GM12874 (cell line): ENCODE results near the gene RELN.

ENCODE experiments used
- TF ChIP-seq, protein P1 (sequence below): IDR thresholded peaks from 2 replicates; pipeline ENCODE4 v1.5.1; 2011; ENCODE audit warnings: low read depth, mild to moderate bottlenecking, control low read depth, low read length, moderate library complexity; ENCODE audit not compliant: insufficient read depth

RELN gene

DNA sequence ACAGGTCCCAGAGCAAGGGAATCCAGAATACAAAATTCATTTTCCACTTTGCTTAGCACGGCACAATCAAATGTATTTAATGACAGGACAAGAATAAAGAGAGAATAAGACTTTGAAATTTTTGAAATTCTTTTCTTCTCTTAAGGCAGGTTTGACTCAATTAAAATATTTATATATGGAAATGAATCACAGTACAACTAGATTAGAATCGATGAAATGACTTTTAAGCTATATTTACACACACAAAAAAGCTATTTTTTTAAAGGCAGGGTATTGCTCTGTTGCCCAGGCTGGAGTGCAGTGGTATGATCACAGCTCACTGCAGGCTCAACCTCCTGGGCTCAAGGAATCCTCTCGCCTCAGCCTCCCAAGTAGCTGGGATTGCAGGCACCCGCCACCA, 278.0 kb downstream of the RELN start:
- TF ChIP-seq, protein P1, sequence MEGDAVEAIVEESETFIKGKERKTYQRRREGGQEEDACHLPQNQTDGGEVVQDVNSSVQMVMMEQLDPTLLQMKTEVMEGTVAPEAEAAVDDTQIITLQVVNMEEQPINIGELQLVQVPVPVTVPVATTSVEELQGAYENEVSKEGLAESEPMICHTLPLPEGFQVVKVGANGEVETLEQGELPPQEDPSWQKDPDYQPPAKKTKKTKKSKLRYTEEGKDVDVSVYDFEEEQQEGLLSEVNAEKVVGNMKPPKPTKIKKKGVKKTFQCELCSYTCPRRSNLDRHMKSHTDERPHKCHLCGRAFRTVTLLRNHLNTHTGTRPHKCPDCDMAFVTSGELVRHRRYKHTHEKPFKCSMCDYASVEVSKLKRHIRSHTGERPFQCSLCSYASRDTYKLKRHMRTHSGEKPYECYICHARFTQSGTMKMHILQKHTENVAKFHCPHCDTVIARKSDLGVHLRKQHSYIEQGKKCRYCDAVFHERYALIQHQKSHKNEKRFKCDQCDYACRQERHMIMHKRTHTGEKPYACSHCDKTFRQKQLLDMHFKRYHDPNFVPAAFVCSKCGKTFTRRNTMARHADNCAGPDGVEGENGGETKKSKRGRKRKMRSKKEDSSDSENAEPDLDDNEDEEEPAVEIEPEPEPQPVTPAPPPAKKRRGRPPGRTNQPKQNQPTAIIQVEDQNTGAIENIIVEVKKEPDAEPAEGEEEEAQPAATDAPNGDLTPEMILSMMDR, result no peak

DNA sequence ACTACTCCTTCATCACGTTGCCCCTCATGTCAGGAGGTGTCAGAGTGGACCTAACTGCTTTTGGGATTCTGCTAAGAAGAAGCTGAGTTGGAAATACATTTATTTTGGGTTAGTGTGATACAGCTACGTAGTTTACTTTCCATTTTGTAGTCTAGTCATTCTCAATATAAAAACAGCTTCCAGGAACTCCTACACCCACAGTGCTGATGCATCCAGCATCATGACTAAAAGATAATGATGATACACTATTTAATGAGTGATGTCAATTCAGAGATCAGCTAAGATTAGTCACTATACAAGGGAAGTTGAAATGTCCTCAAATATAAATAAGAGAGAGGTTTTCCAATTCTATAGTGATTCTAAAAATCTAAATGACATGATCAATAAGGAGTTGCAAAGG, 279.2 kb downstream of the RELN start:
- TF ChIP-seq, protein P1, result no peak

DNA sequence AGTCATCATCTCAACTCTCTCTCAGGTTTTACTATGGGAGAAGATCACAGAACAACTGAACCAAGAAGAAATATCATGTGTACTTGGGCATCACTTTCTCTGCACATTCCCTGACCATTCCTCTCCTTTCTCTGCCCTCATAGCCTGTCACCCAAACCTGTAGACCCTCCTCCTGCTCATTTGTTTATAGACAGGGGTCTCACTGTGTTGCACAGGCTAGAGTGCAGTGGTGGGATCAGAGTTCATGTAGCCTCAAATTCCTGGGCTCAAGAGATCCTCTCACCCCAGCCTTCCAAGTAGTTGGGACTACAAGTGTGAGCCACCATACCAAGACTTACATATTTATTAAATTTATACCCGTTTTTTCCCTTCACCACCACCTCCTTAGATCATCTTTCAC, 282.7 kb downstream of the RELN start:
- TF ChIP-seq, protein P1, result no peak

DNA sequence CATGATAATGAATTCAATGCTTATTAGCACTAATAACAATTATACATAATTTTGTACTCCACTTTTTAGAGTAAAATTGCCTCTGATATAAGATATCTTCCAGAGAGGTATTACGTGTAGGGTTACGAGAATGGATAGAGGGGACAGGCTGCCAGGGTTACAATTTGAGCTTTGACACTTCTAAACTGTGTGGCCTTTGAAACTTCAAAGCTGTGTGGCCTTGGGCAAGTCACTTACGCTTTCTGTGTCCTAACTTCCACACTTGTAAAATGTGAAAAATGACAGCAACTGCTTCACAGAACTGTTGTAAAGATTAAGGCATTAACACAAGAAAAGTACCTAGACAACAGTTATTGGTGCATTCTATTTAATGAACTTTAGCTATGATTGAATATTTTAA, 283.9 kb downstream of the RELN start:
- TF ChIP-seq, protein P1, result no peak

DNA sequence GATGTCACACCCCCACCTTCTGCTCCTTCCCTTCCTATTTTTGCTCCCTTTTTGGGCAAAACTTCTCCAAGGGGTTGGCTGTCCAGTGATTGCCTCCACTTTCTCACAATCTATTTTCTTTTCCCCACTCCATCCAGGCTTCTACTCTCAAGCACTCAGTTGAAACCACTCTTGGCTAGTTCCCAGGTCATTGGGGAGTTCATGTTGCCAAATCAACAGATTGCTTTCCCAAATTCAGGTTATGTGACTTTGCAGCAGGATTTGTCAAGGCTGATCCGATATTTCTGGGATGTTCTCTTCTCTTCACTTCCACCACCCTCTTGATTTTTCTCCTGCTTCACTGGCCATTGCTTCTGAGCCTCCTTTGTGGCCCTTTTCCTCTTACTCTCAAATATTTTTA, 284.8 kb downstream of the RELN start:
- TF ChIP-seq, protein P1, result no peak

DNA sequence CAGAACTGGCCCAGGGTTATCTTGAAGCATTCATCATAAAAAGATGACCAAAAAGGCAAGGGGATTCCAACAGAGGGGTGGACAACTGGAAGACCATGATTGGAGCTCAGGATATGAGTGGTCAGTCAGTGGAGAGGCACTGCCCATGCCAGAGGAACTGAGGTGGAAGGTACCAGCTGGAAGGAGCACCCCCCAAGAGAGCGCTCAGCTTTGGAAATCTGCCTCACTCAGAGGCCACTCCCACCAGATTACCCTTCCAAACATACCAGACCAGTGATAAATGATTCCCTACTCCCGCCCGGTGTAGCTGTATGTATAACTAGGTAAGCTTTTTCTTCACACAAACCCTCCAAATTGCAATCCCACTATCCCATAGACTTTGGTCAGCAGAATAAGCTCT, 286.5 kb downstream of the RELN start:
- TF ChIP-seq, protein P1, result no peak

DNA sequence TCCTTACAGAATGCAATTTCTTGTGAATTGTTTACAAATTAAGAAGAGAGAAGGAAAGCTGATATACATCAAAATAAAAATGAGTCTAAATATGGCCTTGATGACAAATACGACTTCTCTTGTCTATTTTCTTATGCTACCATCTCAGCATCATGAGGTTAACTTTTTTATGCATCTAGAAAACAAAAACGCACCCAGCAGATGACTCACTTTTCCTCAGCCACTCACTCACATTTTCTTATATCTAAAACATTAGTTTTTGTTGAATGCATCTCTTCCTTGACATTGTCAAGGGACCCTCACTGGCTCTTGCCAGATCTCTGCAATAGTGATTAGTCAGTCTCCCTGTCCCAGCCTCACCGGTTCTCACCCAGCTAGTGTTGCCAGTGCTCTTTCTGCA, 287.0 kb downstream of the RELN start:
- TF ChIP-seq, protein P1, result no peak

DNA sequence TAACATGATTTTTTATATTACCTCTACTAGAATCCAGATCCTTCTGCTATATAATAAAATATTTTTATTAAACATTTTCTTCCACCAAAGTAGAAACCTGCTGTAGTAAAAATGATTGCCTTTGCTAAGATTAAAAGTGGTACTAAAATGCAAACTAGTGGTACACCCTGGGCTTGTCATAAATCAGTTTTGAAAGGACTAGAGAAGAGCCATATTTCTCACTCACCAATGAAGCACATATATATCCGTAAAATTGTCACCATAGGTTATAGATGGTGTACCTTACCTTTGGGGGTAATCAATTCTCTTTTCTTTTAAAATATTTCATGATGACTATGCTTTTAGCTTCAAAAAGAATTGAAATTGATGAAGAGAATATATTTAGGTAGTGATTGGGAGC, 290.4 kb downstream of the RELN start:
- TF ChIP-seq, protein P1, result no peak
